HepG2 (cell line): ENCODE results near the gene TANGO2. TPM values are rescaled to one million over a fixed set of nuclear protein-coding genes. Genes with fewer than 3 reads are reported as not detected.

Experiments
- HMG20B ChIP-seq: conservative IDR thresholded peaks from 2 replicates; pipeline ENCODE4 v1.6.1; 2016; ENCODE audit warnings: missing genetic modification reagents, missing compliant biosample characterization
- NFYC ChIP-seq: IDR thresholded peaks from 2 replicates; pipeline ENCODE4 v1.6.1; 2016; ENCODE audit warnings: missing genetic modification reagents, missing compliant biosample characterization
- NRL ChIP-seq: sonication (generic); formaldehyde crosslinking; IDR thresholded peaks from 2 replicates; pipeline ENCODE4 v1.5.0; 2020; ENCODE audit warnings: missing genetic modification reagents, mild to moderate bottlenecking, moderate library complexity, borderline replicate concordance
- SKI ChIP-seq: fragments of 450-650 bp; IDR thresholded peaks from one replicate; pipeline ENCODE4 v1.6.1; 2018; ENCODE audit warnings: mild to moderate bottlenecking; ENCODE audit not compliant: partially characterized antibody
- SP1 ChIP-seq, 2 experiments: fragments of 450-650 bp in 1 of 2; sonication (generic) in 1 of 2; formaldehyde crosslinking in 1 of 2; IDR thresholded peaks; 2 replicates each; pipeline versions ENCODE4 v1.4.0 to v1.6.1; 2016 to 2020; ENCODE audit warnings: missing genetic modification reagents in 1 of 2
- SRY ChIP-seq: sonication (generic); formaldehyde crosslinking; IDR thresholded peaks from 2 replicates; pipeline ENCODE4 v1.8.0; 2022; ENCODE audit warnings: mild to moderate bottlenecking, missing genetic modification reagents
- TGIF2 ChIP-seq: IDR thresholded peaks from 2 replicates; pipeline ENCODE4 v1.6.1; 2016; ENCODE audit warnings: control low read depth, missing compliant biosample characterization
- TOPORS ChIP-seq: sonication (generic); formaldehyde crosslinking; IDR thresholded peaks from 2 replicates; pipeline ENCODE4 v1.8.0; 2023; ENCODE audit warnings: mild to moderate bottlenecking, missing genetic modification reagents
- ZFYVE20 ChIP-seq: sonication (generic); formaldehyde crosslinking; IDR thresholded peaks from 2 replicates; pipeline ENCODE4 v1.8.0; 2023; ENCODE audit warnings: low read depth, mild to moderate bottlenecking, moderate library complexity, missing genetic modification reagents, borderline replicate concordance
- ZNF263 ChIP-seq: sonication (generic); formaldehyde crosslinking; IDR thresholded peaks from 2 replicates; pipeline ENCODE4 v1.4.0; 2020; ENCODE audit warnings: missing genetic modification reagents
- ZNF441 ChIP-seq: sonication (generic); formaldehyde crosslinking; IDR thresholded peaks from 2 replicates; pipeline ENCODE4 v1.7.0; 2021; ENCODE audit warnings: missing genetic modification reagents, borderline replicate concordance
- ZNF772 ChIP-seq: sonication (generic); formaldehyde crosslinking; IDR thresholded peaks from 2 replicates; pipeline ENCODE4 v1.5.0; 2020; ENCODE audit warnings: mild to moderate bottlenecking, missing genetic modification reagents
- polyA plus RNA-seq, 8 experiments: library from polyadenylated mRNA; depleted of rRNA in 3 of 8; stranded (reverse) in 7 of 8; unstranded in 1 of 8; fragments of >200 nt; fragmentation: Illumina TruSeq in 4 of 8; extraction: Trizol in 4 of 8; gene quantifications; 2 replicates each; pipeline versions ENCODE4 v1.2.1 to v1.2.3, GENCODE V29; 2011 to 2016; ENCODE audit warnings: low read depth in 4 of 8, missing spikeins in 1 of 8, mixed read lengths in 1 of 8; ENCODE audit not compliant: insufficient read depth in 1 of 8
- total RNA-seq, 5 experiments: library from RNA; depleted of rRNA; stranded (reverse); fragments of >200 nt; fragmentation: Illumina TruSeq; extraction: Trizol; gene quantifications; 2 replicates each; pipeline ENCODE4 v1.2.3, GENCODE V29; 2016; ENCODE audit warnings: low read depth in 1 of 5
- TF ChIP-seq, protein P1 (sequence below): IDR thresholded peaks from 2 replicates; pipeline ENCODE4 v1.6.1; 2016; ENCODE audit warnings: missing compliant biosample characterization, missing genetic modification reagents, borderline replicate concordance
- TF ChIP-seq, protein P2 (sequence below): sonication (generic); formaldehyde crosslinking; IDR thresholded peaks from 2 replicates; pipeline ENCODE4 v1.4.0; 2020; ENCODE audit warnings: missing genetic modification reagents
- TF ChIP-seq, protein P3 (sequence below): sonication (generic); formaldehyde crosslinking; IDR thresholded peaks from 2 replicates; pipeline ENCODE4 v1.4.0; 2020; ENCODE audit warnings: mild to moderate bottlenecking, missing genetic modification reagents
- TF ChIP-seq, protein P4 (sequence below): sonication (generic); formaldehyde crosslinking; IDR thresholded peaks from 2 replicates; pipeline ENCODE4 v1.8.1; 2023; ENCODE audit warnings: mild to moderate bottlenecking, moderate library complexity, missing genetic modification reagents
- TF ChIP-seq, protein P5 (sequence below): sonication (generic); formaldehyde crosslinking; IDR thresholded peaks from 2 replicates; pipeline ENCODE4 v1.5.0; 2020; ENCODE audit warnings: mild to moderate bottlenecking, missing genetic modification reagents
- TF ChIP-seq, protein P6 (sequence below): IDR thresholded peaks from 2 replicates; pipeline ENCODE4 v1.6.1; 2016; ENCODE audit warnings: control low read depth

TANGO2 gene
- total and polyA plus RNA-seq, 2 of the 13 experiments (the other 11 are each of a cell fraction or from before 2014, with no cell fraction given), result 12.9 to 14.8 TPM

DNA sequence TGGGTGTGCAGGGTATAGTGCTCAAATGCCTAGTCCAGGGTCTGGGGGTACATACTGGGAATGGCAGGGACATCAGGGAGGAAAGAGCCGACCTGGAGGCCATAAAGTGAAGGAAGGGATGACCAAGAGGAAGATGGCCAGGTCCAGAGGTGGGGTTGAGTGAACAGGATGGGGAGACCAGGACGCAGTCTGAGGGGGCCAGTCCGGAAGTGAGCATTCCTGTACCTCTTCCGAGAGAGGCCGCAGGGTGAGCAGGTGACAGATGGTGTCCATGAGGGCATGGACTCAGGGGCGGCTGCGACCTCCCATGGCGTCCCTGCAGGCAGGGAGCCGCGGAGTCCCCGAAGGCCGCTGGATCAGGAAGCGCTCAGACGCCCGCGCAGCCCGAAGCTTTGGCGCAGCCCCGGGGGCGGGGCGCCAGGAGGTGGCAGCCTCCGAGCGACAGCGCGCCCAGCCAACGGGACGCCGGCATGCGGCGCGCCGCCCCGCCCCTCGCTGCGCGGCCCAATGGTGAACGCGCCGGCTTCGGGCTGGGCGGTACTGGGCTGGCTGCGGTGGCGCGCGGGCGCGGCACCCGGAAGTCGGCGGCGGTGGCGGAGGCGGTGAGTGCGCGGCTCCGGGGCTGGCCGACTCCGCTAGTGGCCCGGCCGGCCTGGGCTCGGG is at the start of gene TANGO2 (continued):
- TF ChIP-seq, protein P1, sequence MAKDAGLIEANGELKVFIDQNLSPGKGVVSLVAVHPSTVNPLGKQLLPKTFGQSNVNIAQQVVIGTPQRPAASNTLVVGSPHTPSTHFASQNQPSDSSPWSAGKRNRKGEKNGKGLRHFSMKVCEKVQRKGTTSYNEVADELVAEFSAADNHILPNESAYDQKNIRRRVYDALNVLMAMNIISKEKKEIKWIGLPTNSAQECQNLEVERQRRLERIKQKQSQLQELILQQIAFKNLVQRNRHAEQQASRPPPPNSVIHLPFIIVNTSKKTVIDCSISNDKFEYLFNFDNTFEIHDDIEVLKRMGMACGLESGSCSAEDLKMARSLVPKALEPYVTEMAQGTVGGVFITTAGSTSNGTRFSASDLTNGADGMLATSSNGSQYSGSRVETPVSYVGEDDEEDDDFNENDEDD, result peak; percentile 65; the same call in 1 of the 2 replicates
- TF ChIP-seq, protein P2, sequence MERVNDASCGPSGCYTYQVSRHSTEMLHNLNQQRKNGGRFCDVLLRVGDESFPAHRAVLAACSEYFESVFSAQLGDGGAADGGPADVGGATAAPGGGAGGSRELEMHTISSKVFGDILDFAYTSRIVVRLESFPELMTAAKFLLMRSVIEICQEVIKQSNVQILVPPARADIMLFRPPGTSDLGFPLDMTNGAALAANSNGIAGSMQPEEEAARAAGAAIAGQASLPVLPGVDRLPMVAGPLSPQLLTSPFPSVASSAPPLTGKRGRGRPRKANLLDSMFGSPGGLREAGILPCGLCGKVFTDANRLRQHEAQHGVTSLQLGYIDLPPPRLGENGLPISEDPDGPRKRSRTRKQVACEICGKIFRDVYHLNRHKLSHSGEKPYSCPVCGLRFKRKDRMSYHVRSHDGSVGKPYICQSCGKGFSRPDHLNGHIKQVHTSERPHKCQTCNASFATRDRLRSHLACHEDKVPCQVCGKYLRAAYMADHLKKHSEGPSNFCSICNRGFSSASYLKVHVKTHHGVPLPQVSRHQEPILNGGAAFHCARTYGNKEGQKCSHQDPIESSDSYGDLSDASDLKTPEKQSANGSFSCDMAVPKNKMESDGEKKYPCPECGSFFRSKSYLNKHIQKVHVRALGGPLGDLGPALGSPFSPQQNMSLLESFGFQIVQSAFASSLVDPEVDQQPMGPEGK (CRISPR knock-in tag), result 0 out of 2 replicates have a peak, but pooled peaks have one; percentile 23
- TF ChIP-seq TOPORS (CRISPR knock-in tag) (0 out of 2 replicates have a peak, but pooled peaks have one; percentile 43), ZNF772 (CRISPR knock-in tag) (peak; percentile 60; the same call in 1 of the 2 replicates), SP1 (IDR thresholded peaks at IDR 0.05) (no peak), SP1 (CRISPR knock-in tag; IDR thresholded peaks at IDR 0.05) (peak; percentile 91), ZNF441 (CRISPR knock-in tag) (peak; percentile 85), HMG20B (no peak), NRL (CRISPR knock-in tag) (peak; percentile 79), TGIF2 (0 out of 2 replicates have a peak, but pooled peaks have one; percentile 42), ZFYVE20 (CRISPR knock-in tag) (no peak), NFYC (CRISPR knock-in tag) (peak; percentile 78), ZNF263 (CRISPR knock-in tag) (peak; percentile 10; the same call in 1 of the 2 replicates), SRY (CRISPR knock-in tag) (0 out of 2 replicates have a peak, but pooled peaks have one; percentile 40), SKI (peak; percentile 75)
- TF ChIP-seq, protein P3, sequence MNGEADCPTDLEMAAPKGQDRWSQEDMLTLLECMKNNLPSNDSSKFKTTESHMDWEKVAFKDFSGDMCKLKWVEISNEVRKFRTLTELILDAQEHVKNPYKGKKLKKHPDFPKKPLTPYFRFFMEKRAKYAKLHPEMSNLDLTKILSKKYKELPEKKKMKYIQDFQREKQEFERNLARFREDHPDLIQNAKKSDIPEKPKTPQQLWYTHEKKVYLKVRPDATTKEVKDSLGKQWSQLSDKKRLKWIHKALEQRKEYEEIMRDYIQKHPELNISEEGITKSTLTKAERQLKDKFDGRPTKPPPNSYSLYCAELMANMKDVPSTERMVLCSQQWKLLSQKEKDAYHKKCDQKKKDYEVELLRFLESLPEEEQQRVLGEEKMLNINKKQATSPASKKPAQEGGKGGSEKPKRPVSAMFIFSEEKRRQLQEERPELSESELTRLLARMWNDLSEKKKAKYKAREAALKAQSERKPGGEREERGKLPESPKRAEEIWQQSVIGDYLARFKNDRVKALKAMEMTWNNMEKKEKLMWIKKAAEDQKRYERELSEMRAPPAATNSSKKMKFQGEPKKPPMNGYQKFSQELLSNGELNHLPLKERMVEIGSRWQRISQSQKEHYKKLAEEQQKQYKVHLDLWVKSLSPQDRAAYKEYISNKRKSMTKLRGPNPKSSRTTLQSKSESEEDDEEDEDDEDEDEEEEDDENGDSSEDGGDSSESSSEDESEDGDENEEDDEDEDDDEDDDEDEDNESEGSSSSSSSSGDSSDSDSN (CRISPR knock-in tag), result peak; percentile 41; the same call in 1 of the 2 replicates
- TF ChIP-seq, protein P4, sequence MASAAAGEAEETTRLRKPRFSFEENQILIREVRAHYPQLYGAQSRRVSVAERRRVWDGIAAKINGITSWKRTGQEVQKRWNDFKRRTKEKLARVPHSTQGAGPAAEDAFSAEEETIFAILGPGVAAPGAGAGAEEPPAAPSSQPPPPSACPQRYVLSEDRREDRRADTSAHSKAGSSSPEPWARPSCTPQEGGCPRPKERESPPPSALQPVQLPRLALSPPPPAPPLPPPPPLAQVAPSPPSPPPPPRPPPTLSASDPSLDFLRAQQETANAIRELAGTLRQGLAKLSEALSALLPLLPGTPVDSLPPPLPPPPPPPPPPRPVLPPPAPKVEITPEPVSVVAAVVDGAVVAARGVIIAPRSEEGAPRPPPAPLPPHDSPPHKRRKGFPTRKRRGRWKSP (CRISPR knock-in tag), result 0 out of 2 replicates have a peak, but pooled peaks have one; percentile 37
- TF ChIP-seq, protein P5, sequence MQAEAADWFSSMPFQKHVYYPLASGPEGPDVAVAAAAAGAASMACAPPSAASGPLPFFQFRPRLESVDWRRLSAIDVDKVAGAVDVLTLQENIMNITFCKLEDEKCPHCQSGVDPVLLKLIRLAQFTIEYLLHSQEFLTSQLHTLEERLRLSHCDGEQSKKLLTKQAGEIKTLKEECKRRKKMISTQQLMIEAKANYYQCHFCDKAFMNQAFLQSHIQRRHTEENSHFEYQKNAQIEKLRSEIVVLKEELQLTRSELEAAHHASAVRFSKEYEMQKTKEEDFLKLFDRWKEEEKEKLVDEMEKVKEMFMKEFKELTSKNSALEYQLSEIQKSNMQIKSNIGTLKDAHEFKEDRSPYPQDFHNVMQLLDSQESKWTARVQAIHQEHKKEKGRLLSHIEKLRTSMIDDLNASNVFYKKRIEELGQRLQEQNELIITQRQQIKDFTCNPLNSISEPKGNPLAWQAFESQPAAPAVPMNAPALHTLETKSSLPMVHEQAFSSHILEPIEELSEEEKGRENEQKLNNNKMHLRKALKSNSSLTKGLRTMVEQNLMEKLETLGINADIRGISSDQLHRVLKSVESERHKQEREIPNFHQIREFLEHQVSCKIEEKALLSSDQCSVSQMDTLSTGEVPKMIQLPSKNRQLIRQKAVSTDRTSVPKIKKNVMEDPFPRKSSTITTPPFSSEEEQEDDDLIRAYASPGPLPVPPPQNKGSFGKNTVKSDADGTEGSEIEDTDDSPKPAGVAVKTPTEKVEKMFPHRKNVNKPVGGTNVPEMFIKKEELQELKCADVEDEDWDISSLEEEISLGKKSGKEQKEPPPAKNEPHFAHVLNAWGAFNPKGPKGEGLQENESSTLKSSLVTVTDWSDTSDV (CRISPR knock-in tag), result peak; percentile 48; the same call in 1 of the 2 replicates
- TF ChIP-seq, protein P6, sequence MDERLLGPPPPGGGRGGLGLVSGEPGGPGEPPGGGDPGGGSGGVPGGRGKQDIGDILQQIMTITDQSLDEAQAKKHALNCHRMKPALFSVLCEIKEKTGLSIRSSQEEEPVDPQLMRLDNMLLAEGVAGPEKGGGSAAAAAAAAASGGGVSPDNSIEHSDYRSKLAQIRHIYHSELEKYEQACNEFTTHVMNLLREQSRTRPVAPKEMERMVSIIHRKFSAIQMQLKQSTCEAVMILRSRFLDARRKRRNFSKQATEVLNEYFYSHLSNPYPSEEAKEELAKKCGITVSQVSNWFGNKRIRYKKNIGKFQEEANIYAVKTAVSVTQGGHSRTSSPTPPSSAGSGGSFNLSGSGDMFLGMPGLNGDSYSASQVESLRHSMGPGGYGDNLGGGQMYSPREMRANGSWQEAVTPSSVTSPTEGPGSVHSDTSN (CRISPR knock-in tag), result peak; percentile 83
